Activated CD8-positive, alpha-beta memory T cell treated with anti-CD3 and anti-CD28 coated beads for 48 hours (primary cell): Measurements from ENCODE around the gene APOC4.
A peak's percentile ranks its signal among the peaks of the same experiment; 100 is the strongest.
"Not testable (repeated sequence)": the region's sequence is repeated elsewhere in the genome, so short reads cannot be mapped to it uniquely, and the experiment has no call there.

Experiments
- DNase-seq, 3 experiments: peaks; one replicate each; pipeline ENCODE4 v3.0.0-alpha.2; 2020; ENCODE audit warnings: low read depth in 2 of 3, low spot score in 2 of 3

Gene APOC4

DNA sequence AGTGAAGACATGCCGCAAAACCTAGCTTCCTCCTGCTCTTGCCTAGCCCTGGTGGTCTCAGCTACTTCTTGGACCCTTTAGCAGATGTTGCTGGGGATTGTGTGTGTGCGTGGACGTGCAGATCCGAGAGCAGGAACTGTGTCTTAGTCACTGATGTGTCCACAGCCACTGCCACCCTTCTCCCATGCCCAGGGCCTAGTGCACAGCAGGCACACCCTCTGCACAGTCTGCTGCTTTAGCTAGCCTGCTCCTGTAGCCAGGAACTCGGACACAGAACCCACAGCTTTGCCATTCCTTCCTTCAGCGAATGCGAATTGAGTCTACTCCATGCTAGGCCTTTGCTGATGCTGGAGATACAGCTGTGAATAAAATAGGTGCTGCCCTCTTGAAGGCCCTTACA, 15.5 kb downstream of the APOC4 start:
- no peak for DNase-seq

DNA sequence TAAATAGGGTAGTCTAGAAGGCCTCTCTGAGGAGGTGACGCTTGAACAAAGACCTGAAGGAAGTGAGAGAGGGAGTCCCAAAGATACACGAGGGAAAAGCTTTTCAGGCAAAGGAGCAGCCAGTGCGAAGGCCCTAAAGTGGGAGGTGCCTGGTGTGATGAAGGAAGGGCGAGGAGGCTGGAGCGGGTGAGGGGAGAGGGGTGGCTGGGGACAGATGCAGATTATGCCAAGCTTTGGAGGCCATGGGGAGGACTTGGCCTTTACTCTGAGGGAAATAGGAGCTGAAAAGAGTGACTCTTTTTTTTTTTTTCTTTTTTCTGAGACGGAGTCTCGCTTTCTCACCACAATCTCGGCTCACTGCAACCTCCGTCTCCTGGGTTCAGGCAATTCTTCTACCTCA, 16.1 kb downstream of the APOC4 start:
- no peak for DNase-seq

DNA sequence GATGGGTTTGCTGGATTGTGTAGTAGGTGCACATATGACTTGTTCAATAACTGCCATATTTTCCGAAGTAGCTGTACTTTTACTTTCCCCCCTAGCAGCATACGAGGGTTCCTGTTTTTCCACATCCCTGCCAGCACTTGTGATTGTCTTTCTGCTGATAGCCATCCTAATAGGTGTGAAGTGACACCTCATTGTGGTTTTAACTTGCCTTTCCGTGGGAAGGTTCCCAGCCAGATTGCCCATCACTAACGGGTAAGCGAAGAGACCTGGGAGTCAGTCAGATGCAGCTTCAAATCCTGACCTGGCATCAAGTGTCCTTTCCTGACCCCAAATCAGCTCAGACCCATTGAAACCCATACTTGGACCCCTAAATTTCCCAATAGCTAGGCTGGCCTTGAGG, 17.7 kb downstream of the APOC4 start:
- no peak for DNase-seq

DNA sequence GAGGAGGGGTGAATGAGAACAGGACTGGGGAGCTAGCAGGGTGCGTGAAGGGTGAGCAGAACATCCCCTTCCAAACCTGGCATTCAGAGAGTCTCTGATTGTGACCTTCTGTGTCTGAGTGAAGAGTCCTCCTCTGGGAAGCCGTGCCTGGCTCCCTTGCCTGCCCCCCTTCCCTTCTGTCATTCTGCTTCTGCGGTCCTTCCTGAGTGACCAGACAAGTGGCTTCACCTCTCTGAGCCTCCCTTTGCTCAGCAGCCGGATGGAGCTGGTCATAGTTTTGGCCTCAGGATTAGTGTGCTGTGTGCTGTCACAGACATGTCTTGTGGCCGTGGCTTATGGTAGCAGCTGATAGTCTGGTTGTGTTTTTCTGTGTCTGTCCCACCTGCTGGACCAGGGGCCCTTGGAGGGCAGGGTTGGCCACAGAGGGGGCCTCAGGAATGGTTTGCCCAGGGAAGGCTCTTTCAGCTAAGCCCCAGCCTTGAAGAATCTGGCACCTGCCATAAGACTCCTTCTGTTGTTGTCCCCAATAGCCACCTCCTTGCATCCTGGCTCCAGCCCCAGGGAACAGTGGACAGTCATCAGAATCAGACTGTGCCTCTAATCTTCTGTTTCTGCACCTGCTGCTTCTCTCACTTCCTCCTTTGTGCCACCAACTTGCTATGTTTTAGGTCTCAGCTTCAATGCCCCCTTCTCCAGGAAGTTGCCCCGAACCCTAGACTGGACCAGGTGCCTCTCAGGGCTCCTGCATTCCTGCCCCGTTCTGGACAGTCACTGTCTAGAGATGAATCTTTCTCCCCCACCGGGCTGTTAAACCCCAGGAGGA, 19.1 kb downstream of the APOC4 start:
- DNase-seq, result no peak

DNA sequence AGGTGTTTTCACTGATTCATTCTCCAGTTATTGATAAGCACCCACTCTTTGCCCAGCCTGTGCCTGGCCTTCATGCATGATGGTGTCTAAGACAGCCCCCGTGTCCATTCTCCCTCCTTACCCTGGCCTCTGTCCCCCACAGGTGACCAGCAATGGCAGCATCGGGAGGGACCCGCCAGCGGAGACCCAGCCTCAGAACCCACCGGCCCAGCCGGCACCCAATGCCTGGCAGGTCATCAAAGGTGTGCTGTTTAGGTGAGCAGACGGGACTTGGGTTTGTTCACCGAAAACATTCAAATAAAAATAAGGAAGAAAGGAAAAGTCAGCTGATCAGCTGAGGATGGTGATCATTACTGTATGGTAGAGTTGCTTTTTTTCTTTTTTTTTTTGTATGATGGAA, 19.8 kb downstream of the APOC4 start:
- DNase-seq, result no peak

DNA sequence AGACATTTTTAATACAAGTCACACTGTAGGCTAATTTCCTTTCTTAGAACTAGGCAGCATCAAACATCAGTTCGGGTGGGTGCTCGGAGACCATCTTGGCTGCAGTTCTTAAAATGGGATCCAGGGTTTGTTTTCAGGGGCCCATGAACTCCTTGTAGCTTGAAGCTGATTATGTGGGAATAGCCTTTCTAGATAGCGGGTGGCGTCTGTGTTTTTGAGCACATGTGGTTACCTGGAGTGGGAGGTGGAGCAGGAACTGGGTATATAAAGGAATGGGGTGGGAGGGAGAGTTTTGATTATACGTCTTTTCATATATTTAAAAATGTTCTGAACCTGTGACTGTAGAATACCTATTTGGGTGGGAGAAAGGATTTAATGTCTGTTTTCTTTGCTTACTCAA, 26.1 kb downstream of the APOC4 start:
- no peak for DNase-seq

DNA sequence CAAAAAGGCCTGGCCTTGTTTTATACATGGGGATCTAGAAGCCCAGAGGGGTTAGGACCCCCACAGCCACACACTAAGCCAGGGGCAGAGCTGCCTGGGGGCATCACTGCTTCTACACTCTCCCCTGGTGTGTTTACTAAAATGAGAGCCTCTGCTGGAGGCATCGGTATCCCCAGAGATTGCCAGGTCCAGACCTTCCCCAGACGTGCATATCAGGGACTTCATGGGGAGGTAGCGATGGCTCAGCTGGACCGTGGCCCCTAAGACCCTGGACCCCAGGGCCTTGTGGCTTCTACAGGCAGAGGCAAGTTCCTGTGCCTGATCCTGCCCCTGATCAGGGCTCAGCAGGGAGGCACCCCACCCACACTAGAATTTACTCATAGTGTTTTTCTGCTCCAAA, 26.6 kb downstream of the APOC4 start:
- DNase-seq, result no peak

DNA sequence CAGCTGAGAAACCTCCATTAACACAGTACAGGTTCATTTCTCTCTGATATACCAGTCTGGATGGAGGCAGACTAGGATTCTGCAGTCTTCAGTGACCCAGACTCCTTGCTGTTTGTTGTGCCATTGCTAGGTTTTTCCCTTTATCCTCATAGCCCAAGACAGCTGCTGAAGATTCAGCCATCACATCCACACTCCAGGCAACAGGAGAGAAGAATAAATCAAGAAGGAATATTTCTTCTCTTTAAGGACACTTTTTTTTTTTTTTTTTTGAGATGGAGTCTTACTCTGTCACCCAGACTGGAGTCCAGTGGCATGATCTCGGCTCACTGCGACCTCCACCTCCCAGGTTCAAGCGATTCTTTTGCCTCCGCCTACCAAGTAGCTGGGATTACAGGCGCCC, 27.4 kb downstream of the APOC4 start:
- DNase-seq, result no peak

DNA sequence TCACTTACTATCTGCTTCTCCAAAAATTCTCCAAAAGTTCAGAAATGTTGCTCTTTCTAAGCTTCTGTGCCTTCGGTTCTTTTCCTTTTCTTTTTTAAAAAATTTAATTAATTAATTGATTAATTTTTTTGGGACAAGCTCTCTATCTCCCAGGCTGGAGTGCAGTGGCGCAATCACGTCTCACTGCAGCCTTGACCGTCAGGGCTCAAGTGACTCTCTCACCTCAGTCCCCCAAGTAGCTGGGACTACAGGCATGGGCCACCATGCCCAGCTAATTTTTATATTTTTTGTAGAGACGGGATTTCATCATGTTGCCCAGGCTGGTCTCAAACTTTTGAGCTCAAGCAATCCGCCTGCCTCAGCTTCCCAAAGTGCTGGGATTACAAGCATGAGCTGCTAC, 29.4 kb downstream of the APOC4 start:
- not testable (repeated sequence) for DNase-seq

DNA sequence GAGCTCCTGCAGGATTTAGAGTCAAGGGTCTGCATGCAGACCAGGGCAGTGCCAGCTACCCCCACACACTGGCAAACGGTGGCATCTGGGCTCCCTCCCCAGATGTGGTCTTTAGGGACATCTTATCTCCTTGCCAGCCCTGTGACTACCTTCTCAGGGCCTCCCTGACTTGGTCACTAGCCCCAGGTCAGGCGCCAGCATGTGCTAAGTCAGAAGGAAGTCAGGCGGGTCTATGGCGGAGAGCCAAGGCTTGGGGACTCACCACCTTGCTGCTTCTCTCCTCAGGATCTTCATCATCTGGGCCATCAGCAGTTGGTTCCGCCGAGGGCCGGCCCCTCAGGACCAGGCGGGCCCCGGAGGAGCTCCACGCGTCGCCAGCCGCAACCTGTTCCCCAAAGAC, 30.8 kb downstream of the APOC4 start:
- DNase-seq, result no peak

DNA sequence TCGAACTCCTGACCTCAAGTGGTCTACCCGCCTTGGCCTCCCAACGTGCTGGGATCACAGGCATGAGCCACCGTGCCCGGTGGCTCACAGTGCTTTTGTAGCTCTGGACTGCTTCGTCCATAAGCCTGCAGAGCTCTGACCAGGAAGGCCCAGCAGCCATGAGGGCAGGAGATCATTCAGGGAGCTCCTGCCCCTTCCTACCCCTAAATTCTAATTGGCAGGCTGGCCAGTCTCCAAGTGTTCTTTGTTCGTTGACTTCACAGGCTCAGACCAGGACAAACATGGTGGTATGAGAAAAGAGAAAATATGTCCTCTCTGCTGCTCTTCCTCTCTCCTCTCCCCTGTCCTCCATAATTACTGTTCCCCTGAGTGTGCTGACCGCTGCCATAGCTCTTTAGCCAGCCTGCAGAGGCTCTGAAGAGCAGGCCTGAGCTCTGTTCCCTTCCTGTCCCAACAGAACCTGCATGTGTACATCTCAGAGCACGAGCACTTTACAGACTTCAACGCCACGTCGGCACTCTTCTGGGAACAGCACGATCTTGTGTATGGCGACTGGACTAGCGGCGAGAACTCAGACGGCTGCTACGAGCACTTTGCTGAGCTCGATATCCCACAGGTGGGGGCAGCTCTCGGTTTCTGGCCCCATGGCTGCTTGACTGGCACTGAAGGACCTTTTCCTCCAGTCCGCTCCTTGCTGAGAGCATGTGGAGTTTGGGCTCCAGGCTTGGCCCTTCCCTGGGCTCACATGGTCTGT, 32.1 kb downstream of the APOC4 start:
- DNase-seq, result no peak

DNA sequence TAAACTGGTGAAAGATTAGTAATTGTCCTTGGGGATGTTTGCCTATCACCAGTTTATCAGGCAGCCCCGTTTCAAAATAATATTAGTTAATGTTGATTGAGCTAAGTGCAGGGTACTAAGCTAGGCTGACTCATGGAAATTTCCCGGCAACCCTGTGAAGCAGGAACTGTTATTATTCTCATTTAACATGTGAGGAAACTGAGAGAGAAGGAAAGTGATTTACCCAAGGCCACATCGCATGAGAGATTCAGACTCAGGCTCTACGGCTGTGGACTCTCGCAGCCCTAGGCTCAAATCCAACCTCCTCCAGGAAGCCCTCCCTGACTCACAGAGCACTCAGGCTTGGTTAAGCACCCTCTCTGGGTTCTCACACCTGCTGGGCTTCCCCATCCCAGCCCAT, 32.8 kb downstream of the APOC4 start:
- no peak for DNase-seq

DNA sequence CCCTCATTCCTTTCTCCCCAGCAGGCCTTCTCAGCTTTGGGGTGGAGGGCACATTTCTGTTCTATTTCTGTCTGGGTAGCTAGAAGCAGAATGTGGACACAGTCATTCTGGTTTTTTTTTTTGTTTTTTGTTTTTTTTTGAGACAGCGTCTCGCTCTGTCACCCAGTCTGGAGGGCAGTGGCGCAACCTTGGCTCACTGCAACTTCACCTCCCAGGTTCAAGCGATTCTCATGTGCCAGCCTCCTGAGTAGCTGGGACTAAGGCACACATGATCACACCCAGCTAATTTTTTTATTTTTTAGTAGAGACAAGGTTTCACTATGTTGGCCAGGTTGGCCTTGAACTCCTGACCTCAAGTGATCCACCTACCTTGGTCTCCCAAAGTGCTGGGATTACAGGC, 33.4 kb downstream of the APOC4 start:
- DNase-seq, result no peak

DNA sequence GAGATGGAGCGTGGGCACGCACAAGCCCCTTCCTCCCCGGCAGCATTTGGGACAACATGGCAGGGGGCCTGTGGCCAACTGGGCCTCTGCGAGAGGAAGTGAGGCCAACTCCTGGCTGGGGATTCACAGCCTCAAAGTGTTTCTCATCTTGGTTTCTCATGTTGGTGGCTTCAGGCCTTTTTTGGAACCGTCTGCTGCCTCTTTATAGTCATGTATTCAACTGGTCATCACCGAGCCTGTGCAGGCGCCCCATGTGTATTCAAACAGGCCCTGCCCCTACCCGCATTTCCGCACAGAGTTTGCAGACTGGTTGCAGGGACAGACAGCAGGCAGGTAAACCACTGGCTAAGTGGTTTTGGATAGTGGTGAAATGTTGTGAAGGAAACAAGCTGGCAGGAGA, 42.0 kb downstream of the APOC4 start:
- DNase-seq, result no peak

DNA sequence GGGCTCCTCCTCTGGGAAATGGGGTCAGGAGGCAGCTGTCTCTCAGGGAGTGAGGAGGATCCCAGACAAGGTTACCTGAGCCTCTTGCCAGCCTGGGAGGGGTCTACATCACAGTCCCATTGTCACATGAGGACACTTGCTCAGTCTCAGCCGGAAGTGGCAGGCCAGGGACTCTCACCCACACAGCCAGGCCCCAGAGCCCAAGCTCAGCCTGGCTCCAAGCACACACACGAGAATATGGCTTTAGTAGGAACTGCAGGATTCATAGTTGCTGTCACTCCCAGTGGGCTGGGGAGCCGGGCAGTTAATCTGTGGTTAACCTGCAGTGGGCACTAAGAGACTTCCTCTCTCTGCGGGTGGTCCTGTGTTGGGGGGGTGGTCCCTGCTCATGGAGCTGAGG, 43.4 kb downstream of the APOC4 start:
- no peak for DNase-seq

DNA sequence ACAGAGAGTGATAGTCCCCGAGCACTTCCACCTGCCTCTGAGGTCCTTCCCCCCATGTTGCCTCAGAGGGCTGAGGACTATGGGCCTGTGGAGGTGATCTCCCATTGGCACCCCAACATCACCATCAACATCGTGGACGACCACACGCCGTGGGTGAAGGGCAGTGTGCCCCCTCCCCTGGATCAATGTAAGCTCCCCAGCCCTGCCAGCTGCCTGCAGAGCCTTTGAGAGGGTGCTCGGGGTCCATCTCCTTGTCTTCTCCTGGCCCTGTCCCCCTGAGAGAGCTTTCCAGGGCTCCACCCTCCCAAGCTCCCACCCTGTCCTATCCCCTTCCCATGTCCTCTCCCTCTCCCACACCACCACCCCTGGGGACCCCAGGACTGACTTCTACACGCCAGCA, 44.4 kb downstream of the APOC4 start:
- DNase-seq, result no peak

DNA sequence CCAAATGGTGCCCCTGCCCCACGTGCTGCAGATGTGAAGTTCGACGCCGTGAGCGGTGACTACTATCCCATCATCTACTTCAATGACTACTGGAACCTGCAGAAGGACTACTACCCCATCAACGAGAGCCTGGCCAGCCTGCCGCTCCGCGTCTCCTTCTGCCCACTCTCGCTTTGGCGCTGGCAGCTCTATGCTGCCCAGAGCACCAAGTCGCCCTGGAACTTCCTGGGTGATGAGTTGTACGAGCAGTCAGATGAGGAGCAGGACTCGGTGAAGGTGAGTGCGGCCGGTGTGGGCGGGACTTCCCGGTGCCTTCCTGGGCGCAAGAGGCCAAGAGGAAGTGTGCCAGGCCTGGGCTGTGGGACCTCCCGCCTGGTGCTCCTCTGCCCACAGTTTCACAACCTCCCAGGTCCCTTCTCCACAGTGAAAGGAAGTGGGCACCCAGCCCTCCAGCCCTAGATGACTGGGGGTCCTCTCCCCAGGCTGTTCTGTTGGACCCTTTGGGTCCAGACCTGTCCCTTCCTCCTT, 45.2 kb downstream of the APOC4 start:
- no peak for DNase-seq

DNA sequence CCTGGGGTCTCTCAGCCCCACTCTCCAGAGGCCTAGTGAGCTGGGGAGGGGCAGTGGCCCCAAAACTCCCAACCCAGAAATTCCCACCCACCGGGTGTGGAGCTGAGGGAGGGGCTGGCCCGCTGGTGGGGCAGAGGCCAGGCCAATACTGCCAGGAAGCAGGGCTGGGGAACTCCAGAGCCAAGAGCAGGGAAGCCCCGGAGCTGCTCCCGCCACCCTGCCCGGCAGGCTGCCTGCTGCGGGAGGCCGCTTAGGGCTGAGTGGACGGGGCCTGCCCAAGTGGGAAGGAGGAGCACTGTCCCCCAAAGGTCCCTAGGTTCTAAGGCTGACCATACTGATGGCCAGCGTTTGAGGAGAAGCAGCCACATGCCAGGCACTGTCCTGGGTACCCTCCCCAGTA, 46.2 kb downstream of the APOC4 start:
- DNase-seq, result no peak

DNA sequence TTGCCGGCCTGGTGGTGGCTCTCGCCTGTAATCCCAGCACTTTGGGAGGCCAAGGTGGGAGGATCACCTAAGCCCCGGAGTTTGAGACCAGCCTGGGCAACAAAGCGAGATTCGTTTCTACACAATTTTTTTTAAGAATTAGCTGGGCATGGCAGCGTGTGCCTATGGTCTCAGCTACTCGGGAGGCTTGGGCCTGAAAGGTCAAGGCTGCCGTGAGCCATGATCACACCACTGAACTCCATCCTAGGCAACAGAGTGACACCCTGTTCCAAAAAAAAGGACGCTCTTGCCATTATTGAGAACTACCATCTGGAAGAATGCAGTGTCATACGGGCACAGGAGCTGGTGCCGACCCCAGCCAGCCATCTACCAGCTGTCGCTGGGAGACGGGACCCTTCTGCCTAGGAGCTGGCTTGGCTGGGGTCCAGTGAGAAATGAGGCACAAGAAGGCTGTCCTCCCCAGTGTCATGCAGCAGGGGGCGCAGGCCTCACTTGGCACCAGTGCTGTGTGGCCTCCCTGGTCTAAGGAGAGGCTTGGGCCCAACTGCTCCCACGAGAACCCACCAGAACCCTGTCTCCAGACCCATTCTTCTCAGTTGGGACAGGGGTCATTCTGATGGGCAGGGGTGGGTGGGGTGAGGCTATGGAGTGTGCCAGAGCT, 47.0 kb downstream of the APOC4 start:
- peak; percentile 23 to 31 (median 29) for DNase-seq

DNA sequence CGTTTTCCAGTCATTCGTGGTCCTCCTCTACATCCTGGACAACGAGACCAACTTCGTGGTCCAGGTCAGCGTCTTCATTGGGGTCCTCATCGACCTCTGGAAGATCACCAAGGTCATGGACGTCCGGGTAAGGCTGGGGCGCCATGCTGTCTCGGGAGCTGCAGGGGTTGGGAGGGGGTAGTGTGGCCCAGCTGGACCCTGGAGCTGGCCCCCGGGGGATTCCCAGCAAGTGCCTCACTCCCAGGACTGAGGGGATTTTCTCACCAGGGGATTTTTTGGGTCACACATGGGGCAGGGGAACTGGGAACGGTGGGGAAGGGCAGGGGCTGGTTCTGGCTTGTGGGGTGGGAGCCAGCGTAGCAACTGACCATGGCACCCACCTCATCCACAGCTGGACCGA, 48.4 kb downstream of the APOC4 start:
- DNase-seq, result no peak

DNA sequence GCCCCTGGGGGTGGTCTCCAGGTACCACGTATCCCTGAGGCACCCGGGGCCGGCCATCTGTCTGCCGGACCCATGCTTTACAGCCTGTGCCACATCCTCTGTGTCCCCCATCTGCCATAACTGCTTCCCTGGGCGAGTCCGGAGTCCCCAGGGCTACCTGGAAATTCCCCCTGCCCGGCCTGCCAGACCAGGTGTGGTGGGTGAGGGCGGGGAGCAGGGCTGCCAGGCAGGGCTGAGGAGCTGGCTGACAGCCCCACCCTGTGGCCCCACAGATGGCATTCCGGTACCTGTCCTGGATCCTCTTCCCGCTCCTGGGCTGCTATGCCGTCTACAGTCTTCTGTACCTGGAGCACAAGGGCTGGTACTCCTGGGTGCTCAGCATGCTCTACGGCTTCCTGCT, 48.9 kb downstream of the APOC4 start:
- no peak for DNase-seq
